ENCODE results near the gene PMPCA.

The PMPCA gene

GRCh38 chr9:136456258-136456657, 45.8 kb downstream of the PMPCA start:
- Histone ChIP-seq H3K9ac (ENCODE audit: low read depth in 1 of 2, low read length in 2 of 2) (no peak overlapping the region), H3K36me3 (ENCODE audit: control insufficient read depth in 2 of 2, insufficient read depth in 2 of 2, low read length in 2 of 2) (peaks cover 61 to 80% of the 10 kb centered on the region in 2 donors), H3K27me3 (ENCODE audit: control insufficient read depth in 2 of 2, insufficient read depth in 2 of 2, low read length in 2 of 2) (no peaks in the 10 kb centered on the region), H3K9me3 (ENCODE audit: control insufficient read depth in 2 of 2, low read length in 2 of 2) (no peaks in the 10 kb centered on the region), H3K4me3 (ENCODE audit: low read length in 2 of 2) (no peak overlapping the region), H3K27ac (ENCODE audit: low read depth in 2 of 2, low read length in 2 of 2) (no peak overlapping the region), H3K4me1 (ENCODE audit: control insufficient read depth in 2 of 2, insufficient read depth in 2 of 2, low read length in 2 of 2) (no peaks in the 10 kb centered on the region)

GRCh38 chr9:136457326-136457725, 46.9 kb downstream of the PMPCA start:
- no peak overlapping the region for H3K27ac ChIP-seq (ENCODE audit: low read depth in 2 of 2, low read length in 2 of 2)
- H3K4me1 ChIP-seq (ENCODE audit: control insufficient read depth in 2 of 2, insufficient read depth in 2 of 2, low read length in 2 of 2) = no peaks in the 10 kb centered on the region
- H3K9ac ChIP-seq (ENCODE audit: low read depth in 1 of 2, low read length in 2 of 2) = no peak overlapping the region
- H3K9me3 ChIP-seq (ENCODE audit: control insufficient read depth in 2 of 2, low read length in 2 of 2) = no peaks in the 10 kb centered on the region
- H3K27me3 ChIP-seq (ENCODE audit: control insufficient read depth in 2 of 2, insufficient read depth in 2 of 2, low read length in 2 of 2) = no peaks in the 10 kb centered on the region
- peaks cover 62 to 82% of the 10 kb centered on the region in 2 donors for H3K36me3 ChIP-seq (ENCODE audit: control insufficient read depth in 2 of 2, insufficient read depth in 2 of 2, low read length in 2 of 2)
- H3K4me3 ChIP-seq (ENCODE audit: low read length in 2 of 2) = no peak overlapping the region

GRCh38 chr9:136459425-136459824, 49.0 kb downstream of the PMPCA start:
- H3K36me3 ChIP-seq (ENCODE audit: control insufficient read depth in 2 of 2, insufficient read depth in 2 of 2, low read length in 2 of 2) = peaks cover 68 to 88% of the 10 kb centered on the region in 2 donors
- no peak overlapping the region for H3K27ac ChIP-seq (ENCODE audit: low read depth in 2 of 2, low read length in 2 of 2)

GRCh38 chr9:136460772-136461325, 50.4 kb downstream of the PMPCA start:
- peaks cover 68 to 89% of the 10 kb centered on the region in 2 donors for H3K36me3 ChIP-seq (ENCODE audit: control insufficient read depth in 2 of 2, insufficient read depth in 2 of 2, low read length in 2 of 2)
- no peak overlapping the region for H3K27ac ChIP-seq (ENCODE audit: low read depth in 2 of 2, low read length in 2 of 2)
- no peaks in the 10 kb centered on the region for H3K27me3 ChIP-seq (ENCODE audit: control insufficient read depth in 2 of 2, insufficient read depth in 2 of 2, low read length in 2 of 2)
- H3K4me1 ChIP-seq (ENCODE audit: control insufficient read depth in 2 of 2, insufficient read depth in 2 of 2, low read length in 2 of 2) = no peaks in the 10 kb centered on the region
- H3K9me3 ChIP-seq (ENCODE audit: control insufficient read depth in 2 of 2, low read length in 2 of 2) = no peaks in the 10 kb centered on the region
- H3K9ac ChIP-seq (ENCODE audit: low read depth in 1 of 2, low read length in 2 of 2) = no peak overlapping the region
- no peak overlapping the region for H3K4me3 ChIP-seq (ENCODE audit: low read length in 2 of 2)

More at GRCh38 chr9:136459425-136459824, 49.0 kb downstream of the PMPCA start:
- Histone ChIP-seq H3K4me3 (ENCODE audit: low read length in 2 of 2) (no peak overlapping the region), H3K4me1 (ENCODE audit: control insufficient read depth in 2 of 2, insufficient read depth in 2 of 2, low read length in 2 of 2) (no peaks in the 10 kb centered on the region), H3K9me3 (ENCODE audit: control insufficient read depth in 2 of 2, low read length in 2 of 2) (no peaks in the 10 kb centered on the region), H3K9ac (ENCODE audit: low read depth in 1 of 2, low read length in 2 of 2) (no peak overlapping the region), H3K27me3 (ENCODE audit: control insufficient read depth in 2 of 2, insufficient read depth in 2 of 2, low read length in 2 of 2) (no peaks in the 10 kb centered on the region)

GRCh38 chr9:136462664-136463063, 52.2 kb downstream of the PMPCA start:
- no peak overlapping the region for H3K4me3 ChIP-seq (ENCODE audit: low read length in 2 of 2)
- no peak overlapping the region for H3K27ac ChIP-seq (ENCODE audit: low read depth in 2 of 2, low read length in 2 of 2)
- H3K9me3 ChIP-seq (ENCODE audit: control insufficient read depth in 2 of 2, low read length in 2 of 2) = no peaks in the 10 kb centered on the region
- peaks cover 69 to 88% of the 10 kb centered on the region in 2 donors for H3K36me3 ChIP-seq (ENCODE audit: control insufficient read depth in 2 of 2, insufficient read depth in 2 of 2, low read length in 2 of 2)
- no peaks in the 10 kb centered on the region for H3K4me1 ChIP-seq (ENCODE audit: control insufficient read depth in 2 of 2, insufficient read depth in 2 of 2, low read length in 2 of 2)
- no peaks in the 10 kb centered on the region for H3K27me3 ChIP-seq (ENCODE audit: control insufficient read depth in 2 of 2, insufficient read depth in 2 of 2, low read length in 2 of 2)
- no peak overlapping the region for H3K9ac ChIP-seq (ENCODE audit: low read depth in 1 of 2, low read length in 2 of 2)

GRCh38 chr9:136463578-136463977, 53.1 kb downstream of the PMPCA start:
- no peak overlapping the region for H3K4me3 ChIP-seq (ENCODE audit: low read length in 2 of 2)
- no peaks in the 10 kb centered on the region for H3K27me3 ChIP-seq (ENCODE audit: control insufficient read depth in 2 of 2, insufficient read depth in 2 of 2, low read length in 2 of 2)
- H3K9ac ChIP-seq (ENCODE audit: low read depth in 1 of 2, low read length in 2 of 2) = no peak overlapping the region
- H3K4me1 ChIP-seq (ENCODE audit: control insufficient read depth in 2 of 2, insufficient read depth in 2 of 2, low read length in 2 of 2) = no peaks in the 10 kb centered on the region
- no peak overlapping the region for H3K27ac ChIP-seq (ENCODE audit: low read depth in 2 of 2, low read length in 2 of 2)
- H3K9me3 ChIP-seq (ENCODE audit: control insufficient read depth in 2 of 2, low read length in 2 of 2) = no peaks in the 10 kb centered on the region
- H3K36me3 ChIP-seq (ENCODE audit: control insufficient read depth in 2 of 2, insufficient read depth in 2 of 2, low read length in 2 of 2) = peaks cover 76 to 92% of the 10 kb centered on the region in 2 donors

GRCh38 chr9:136464241-136464640, 53.8 kb downstream of the PMPCA start:
- Histone ChIP-seq H3K27me3 (ENCODE audit: control insufficient read depth in 2 of 2, insufficient read depth in 2 of 2, low read length in 2 of 2) (no peaks in the 10 kb centered on the region), H3K9ac (ENCODE audit: low read depth in 1 of 2, low read length in 2 of 2) (no peak overlapping the region), H3K4me3 (ENCODE audit: low read length in 2 of 2) (no peak overlapping the region), H3K9me3 (ENCODE audit: control insufficient read depth in 2 of 2, low read length in 2 of 2) (no peaks in the 10 kb centered on the region), H3K27ac (ENCODE audit: low read depth in 2 of 2, low read length in 2 of 2) (no peak overlapping the region), H3K36me3 (ENCODE audit: control insufficient read depth in 2 of 2, insufficient read depth in 2 of 2, low read length in 2 of 2) (peaks cover 76 to 92% of the 10 kb centered on the region in 2 donors), H3K4me1 (ENCODE audit: control insufficient read depth in 2 of 2, insufficient read depth in 2 of 2, low read length in 2 of 2) (no peaks in the 10 kb centered on the region)

- H3K36me3 ChIP-seq (ENCODE audit: control insufficient read depth in 2 of 2, insufficient read depth in 2 of 2, low read length in 2 of 2) = peaks cover 79 to 94% of the 10 kb centered on the region in 2 donors
Measured at GRCh38 chr9:136465500-136466154, 55.2 kb downstream of the PMPCA start.

GRCh38 chr9:136466155-136466541, 55.7 kb downstream of the PMPCA start:
- Histone ChIP-seq H3K27me3 (ENCODE audit: control insufficient read depth in 2 of 2, insufficient read depth in 2 of 2, low read length in 2 of 2) (no peaks in the 10 kb centered on the region), H3K4me3 (ENCODE audit: low read length in 2 of 2) (no peak overlapping the region), H3K36me3 (ENCODE audit: control insufficient read depth in 2 of 2, insufficient read depth in 2 of 2, low read length in 2 of 2) (peaks cover 81 to 94% of the 10 kb centered on the region in 2 donors), H3K9ac (ENCODE audit: low read depth in 1 of 2, low read length in 2 of 2) (no peak overlapping the region), H3K9me3 (ENCODE audit: control insufficient read depth in 2 of 2, low read length in 2 of 2) (no peaks in the 10 kb centered on the region), H3K4me1 (ENCODE audit: control insufficient read depth in 2 of 2, insufficient read depth in 2 of 2, low read length in 2 of 2) (no peaks in the 10 kb centered on the region), H3K27ac (ENCODE audit: low read depth in 2 of 2, low read length in 2 of 2) (no peak overlapping the region)

More at GRCh38 chr9:136465500-136466154, 55.2 kb downstream of the PMPCA start:
- H3K9ac ChIP-seq (ENCODE audit: low read depth in 1 of 2, low read length in 2 of 2) = no peak overlapping the region
- no peaks in the 10 kb centered on the region for H3K9me3 ChIP-seq (ENCODE audit: control insufficient read depth in 2 of 2, low read length in 2 of 2)
- H3K4me1 ChIP-seq (ENCODE audit: control insufficient read depth in 2 of 2, insufficient read depth in 2 of 2, low read length in 2 of 2) = no peaks in the 10 kb centered on the region
- no peak overlapping the region for H3K27ac ChIP-seq (ENCODE audit: low read depth in 2 of 2, low read length in 2 of 2)
- no peak overlapping the region for H3K4me3 ChIP-seq (ENCODE audit: low read length in 2 of 2)
- no peaks in the 10 kb centered on the region for H3K27me3 ChIP-seq (ENCODE audit: control insufficient read depth in 2 of 2, insufficient read depth in 2 of 2, low read length in 2 of 2)

- H3K4me1 ChIP-seq (ENCODE audit: control insufficient read depth in 2 of 2, insufficient read depth in 2 of 2, low read length in 2 of 2) = no peaks in the 10 kb centered on the region
- no peak overlapping the region for H3K9ac ChIP-seq (ENCODE audit: low read depth in 1 of 2, low read length in 2 of 2)
- no peaks in the 10 kb centered on the region for H3K27me3 ChIP-seq (ENCODE audit: control insufficient read depth in 2 of 2, insufficient read depth in 2 of 2, low read length in 2 of 2)
- H3K4me3 ChIP-seq (ENCODE audit: low read length in 2 of 2) = no peak overlapping the region
- H3K36me3 ChIP-seq (ENCODE audit: control insufficient read depth in 2 of 2, insufficient read depth in 2 of 2, low read length in 2 of 2) = peaks cover 82 to 96% of the 10 kb centered on the region in 2 donors
- no peaks in the 10 kb centered on the region for H3K9me3 ChIP-seq (ENCODE audit: control insufficient read depth in 2 of 2, low read length in 2 of 2)
- H3K27ac ChIP-seq (ENCODE audit: low read depth in 2 of 2, low read length in 2 of 2) = no peak overlapping the region
Measured at GRCh38 chr9:136467766-136468165, 57.3 kb downstream of the PMPCA start.
